GM12891 (cell line): ENCODE data around the gene SPOCK1.
A peak's percentile ranks its signal among the peaks of the same experiment; 100 is the strongest.

Experiments used
- DNase-seq: peaks from one replicate; pipeline ENCODE4 v3.0.0; 2011; ENCODE audit warnings: low spot score; ENCODE audit not compliant: insufficient read length
- FAIRE-seq: peaks from 2 replicates; lab custom pipeline; 2011; peaks lifted over from hg19 to GRCh38; lab: Jason Lieb, UNC
- PAX5 ChIP-seq: IDR thresholded peaks from 2 replicates; pipeline ENCODE4 v1.6.1; 2011; ENCODE audit warnings: low read length, moderate library complexity, mild to moderate bottlenecking; ENCODE audit not compliant: insufficient read depth, severe bottlenecking
- POLR2A ChIP-seq: IDR thresholded peaks from 2 replicates; pipeline ENCODE4 v1.6.1; 2011; ENCODE audit warnings: low read depth, low read length, control low read depth
- POLR2AphosphoS5 ChIP-seq: IDR thresholded peaks from 2 replicates; pipeline ENCODE4 v1.6.1; 2011; ENCODE audit warnings: low read depth, low read length, control low read depth
- POU2F2 ChIP-seq: IDR thresholded peaks from 2 replicates; pipeline ENCODE4 v1.6.1; 2011; ENCODE audit warnings: low read depth, mild to moderate bottlenecking, control low read depth, low read length, moderate library complexity
- SPI1 ChIP-seq: IDR thresholded peaks from 2 replicates; pipeline ENCODE4 v1.6.1; 2011; ENCODE audit warnings: low read depth, low read length, control low read depth
- TAF1 ChIP-seq: IDR thresholded peaks from 2 replicates; pipeline ENCODE4 v1.6.1; 2011; ENCODE audit warnings: low read depth, low read length, control low read depth

SPOCK1 gene

GRCh38 chr5:137072361-137073115 lies 426.6 kb downstream of the SPOCK1 start:
- DNase-seq (no peak), FAIRE-seq (peak; percentile 35)
- TF ChIP-seq POU2F2 (no peak), TAF1 (no peak), POLR2AphosphoS5 (no peak), POLR2A (no peak), SPI1 (no peak), PAX5 (no peak)

- no peak for DNase-seq
- TF ChIP-seq POLR2AphosphoS5 = no peak
- no peak for TF ChIP-seq PAX5
- no peak for TF ChIP-seq POU2F2
- TF ChIP-seq SPI1 = no peak
- no peak for TF ChIP-seq POLR2A
- TF ChIP-seq TAF1 = no peak
- FAIRE-seq = no peak
Measured at GRCh38 chr5:137071931-137072330, 427.2 kb downstream of the SPOCK1 start.

DNA sequence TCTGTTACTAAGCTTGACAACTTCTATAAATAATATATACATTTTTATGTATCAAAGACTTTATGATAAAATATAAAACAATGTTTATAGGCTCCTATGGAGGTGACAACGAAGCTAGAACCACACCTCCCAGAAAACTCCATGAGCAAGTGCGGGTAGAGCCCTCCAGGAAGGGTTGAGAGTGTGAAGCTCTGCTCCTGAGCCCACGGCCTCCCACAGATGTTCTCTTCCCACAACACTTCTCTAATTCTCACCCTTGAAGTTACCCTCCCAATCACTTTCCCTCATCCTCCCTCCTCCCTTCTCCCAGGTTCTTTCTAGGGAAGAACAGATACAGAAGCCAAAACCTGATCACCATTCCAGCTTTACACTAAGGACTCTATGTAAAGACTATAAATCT lies 427.6 kb downstream of the SPOCK1 start:
- DNase-seq (no peak), FAIRE-seq (no peak)
- TF ChIP-seq TAF1 = no peak
- TF ChIP-seq POLR2AphosphoS5 = no peak
- no peak for TF ChIP-seq POLR2A
- TF ChIP-seq POU2F2 = no peak
- TF ChIP-seq PAX5 = no peak
- TF ChIP-seq SPI1 = no peak

DNA sequence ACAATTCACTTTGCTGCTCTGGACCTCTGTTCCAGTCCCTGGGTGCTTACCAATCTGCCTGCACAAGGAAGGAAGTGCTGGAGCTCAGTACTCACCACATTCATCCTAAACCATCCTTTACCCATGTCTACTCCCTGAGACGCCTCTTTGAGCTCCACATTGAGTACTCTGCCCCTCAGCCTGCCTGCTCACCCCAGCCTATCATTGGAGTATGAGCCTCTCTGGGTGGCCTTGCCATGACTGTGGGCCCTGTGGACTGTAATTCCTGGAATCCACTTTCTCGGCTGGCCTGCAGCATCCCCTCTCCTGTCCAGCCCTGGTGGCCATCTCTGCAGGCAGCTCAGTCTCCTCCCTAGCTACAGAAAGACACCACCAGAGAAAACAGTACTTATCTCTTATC lies 428.6 kb downstream of the SPOCK1 start:
- DNase-seq (no peak), FAIRE-seq (no peak)
- no peak for TF ChIP-seq PAX5
- no peak for TF ChIP-seq POLR2A
- no peak for TF ChIP-seq SPI1
- no peak for TF ChIP-seq TAF1
- TF ChIP-seq POLR2AphosphoS5 = no peak
- no peak for TF ChIP-seq POU2F2

DNA sequence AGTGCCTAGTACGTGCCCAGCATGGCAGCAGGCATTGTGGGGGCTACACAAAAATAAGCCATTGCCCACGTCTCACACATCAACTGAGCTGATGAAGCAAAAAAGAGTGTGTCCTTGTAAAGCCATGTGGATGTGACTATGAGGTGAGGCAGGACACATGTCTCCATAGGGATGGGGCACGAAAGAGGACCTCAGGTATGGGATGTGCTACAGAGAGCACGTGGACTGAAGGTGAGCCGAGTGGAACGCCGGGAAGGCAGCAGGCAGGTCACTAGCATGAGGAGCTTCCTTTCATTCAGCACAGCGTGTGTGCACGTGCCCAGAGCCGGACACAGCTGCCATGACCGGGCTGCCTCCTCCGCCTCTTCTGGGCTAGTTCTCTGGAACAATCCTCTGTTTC lies 429.8 kb downstream of the SPOCK1 start:
- DNase-seq (no peak), FAIRE-seq (no peak)
- TF ChIP-seq POLR2A (no peak), POLR2AphosphoS5 (no peak), POU2F2 (no peak), TAF1 (no peak), PAX5 (no peak), SPI1 (no peak)

DNA sequence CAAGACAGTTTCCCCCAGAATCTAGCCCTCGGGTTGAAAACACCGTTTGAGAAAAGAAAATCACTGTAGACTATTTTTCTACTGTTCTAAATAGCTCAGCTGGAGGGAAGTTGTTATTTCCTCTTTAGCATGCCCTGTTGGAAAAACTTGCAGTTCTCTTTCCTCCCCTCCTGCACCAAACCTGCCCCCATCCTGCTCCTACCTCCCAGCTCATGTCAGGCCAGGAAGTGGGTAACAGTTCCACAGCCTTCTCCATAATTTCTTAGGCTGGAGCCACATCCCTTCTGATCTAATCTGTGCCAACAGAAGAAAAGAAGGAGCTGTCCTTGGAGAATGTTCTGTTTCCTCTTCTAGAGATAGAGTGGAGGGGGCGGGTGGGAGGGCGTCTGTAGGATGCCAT lies 437.7 kb downstream of the SPOCK1 start:
- TF ChIP-seq POU2F2 (no peak), POLR2A (no peak), TAF1 (no peak), POLR2AphosphoS5 (no peak), PAX5 (no peak), SPI1 (no peak)
- FAIRE-seq (no peak), DNase-seq (no peak)

DNA sequence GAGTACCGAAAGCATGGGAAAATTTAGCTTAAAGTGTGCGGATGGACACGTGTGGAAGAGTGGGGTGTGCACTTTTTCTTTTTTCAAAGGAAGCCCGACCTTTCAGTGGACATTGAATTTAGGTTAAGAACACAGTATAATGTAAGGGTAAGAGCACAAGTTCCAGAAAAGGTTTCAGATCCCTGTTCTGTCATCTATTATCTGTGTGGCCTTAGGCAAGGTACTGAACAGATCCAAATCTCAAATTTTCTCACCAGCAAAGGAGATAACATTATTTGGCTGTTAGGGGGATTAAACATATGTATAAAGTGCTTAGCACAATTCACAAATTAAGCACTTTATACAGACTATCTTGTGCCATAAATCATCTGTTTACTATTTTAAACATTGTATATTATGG lies 441.0 kb downstream of the SPOCK1 start:
- no peak for DNase-seq
- no peak for TF ChIP-seq PAX5
- TF ChIP-seq TAF1 = no peak
- TF ChIP-seq SPI1 = no peak
- TF ChIP-seq POU2F2 = no peak
- no peak for TF ChIP-seq POLR2AphosphoS5
- TF ChIP-seq POLR2A = no peak
- FAIRE-seq = no peak

- FAIRE-seq = no peak
Measured at GRCh38 chr5:137056676-137057075, 442.4 kb downstream of the SPOCK1 start.

DNA sequence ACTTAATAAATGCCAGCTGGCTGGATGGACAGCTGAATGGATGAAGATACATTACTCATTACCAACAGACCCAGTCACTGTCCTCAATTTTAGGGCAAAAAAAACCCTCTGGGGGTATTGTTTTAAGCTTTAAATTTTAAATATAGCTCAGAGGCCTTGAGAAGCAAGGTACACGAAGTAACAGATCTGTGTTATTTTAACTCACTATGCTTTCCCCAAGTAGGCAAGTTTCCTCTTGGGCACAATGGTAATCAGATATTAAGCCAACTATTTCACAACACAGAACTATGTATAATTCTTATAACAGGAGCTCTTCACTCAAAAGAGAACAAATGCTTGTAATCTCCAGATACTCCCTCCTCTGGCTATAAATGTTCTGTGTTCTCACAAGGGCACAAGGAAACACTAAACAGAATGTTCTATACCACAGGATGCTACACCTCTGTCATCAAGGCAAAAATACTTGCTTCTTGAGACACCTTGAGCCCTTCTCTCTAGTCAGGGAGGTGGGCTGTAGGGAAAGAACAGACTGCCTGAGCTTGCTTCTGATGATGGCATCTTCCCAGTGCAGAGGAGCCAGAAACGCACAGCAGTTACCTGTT lies 443.8 kb downstream of the SPOCK1 start:
- TF ChIP-seq PAX5 (no peak), TAF1 (no peak), SPI1 (no peak), POU2F2 (no peak), POLR2AphosphoS5 (no peak), POLR2A (no peak)
- FAIRE-seq = no peak

More at GRCh38 chr5:137056676-137057075, 442.4 kb downstream of the SPOCK1 start:
- no peak for DNase-seq
- no peak for TF ChIP-seq TAF1
- no peak for TF ChIP-seq SPI1
- TF ChIP-seq POU2F2 = no peak
- TF ChIP-seq POLR2A = no peak
- TF ChIP-seq PAX5 = no peak
- TF ChIP-seq POLR2AphosphoS5 = no peak

GRCh38 chr5:137054792-137055191 lies 444.3 kb downstream of the SPOCK1 start:
- TF ChIP-seq SPI1 = no peak
- no peak for TF ChIP-seq POLR2A
- TF ChIP-seq POU2F2 = no peak
- no peak for TF ChIP-seq POLR2AphosphoS5
- TF ChIP-seq TAF1 = no peak
- no peak for DNase-seq
- no peak for FAIRE-seq

More for the DNA sequence above, 443.8 kb downstream of the SPOCK1 start:
- DNase-seq = no peak

GRCh38 chr5:137054335-137054734 lies 444.8 kb downstream of the SPOCK1 start:
- DNase-seq (no peak), FAIRE-seq (no peak)
- TF ChIP-seq POLR2AphosphoS5 (no peak), PAX5 (no peak), TAF1 (no peak), SPI1 (no peak), POLR2A (no peak), POU2F2 (no peak)
